CD4-positive, alpha-beta T cell treated with Interleukin-6 at 100 ng/mL for 8 hours (primary cell): ENCODE measurements around the gene ARHGAP24.

ENCODE experiments used
- DNase-seq: peaks from one replicate; pipeline ENCODE4 v3.0.0-alpha.2; 2020; ENCODE audit warnings: mixed read lengths, low spot score

ARHGAP24 gene

GRCh38 chr4:85580489-85580888 is 105.5 kb downstream of the ARHGAP24 start:
- DNase-seq = no peak

DNA sequence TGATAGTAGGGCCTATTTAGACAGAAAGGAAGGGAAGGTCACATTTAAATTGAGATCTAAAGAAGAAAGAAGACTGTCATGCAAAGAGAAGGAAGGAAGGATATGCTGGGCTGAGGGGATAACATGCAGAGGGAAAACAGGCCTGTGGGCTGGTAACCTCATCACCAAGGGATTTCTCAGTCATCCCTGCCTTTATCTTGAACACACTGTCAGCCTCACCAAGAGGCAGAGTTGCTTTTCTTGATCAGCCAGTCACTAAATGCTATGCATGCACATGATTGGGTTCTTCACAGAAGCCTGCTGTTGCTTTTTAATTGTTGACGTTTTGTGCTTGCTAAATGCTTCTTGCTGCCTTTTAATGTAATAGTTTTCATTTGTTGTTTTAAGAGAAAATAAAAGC is 113.0 kb downstream of the ARHGAP24 start:
- DNase-seq = no peak

DNA sequence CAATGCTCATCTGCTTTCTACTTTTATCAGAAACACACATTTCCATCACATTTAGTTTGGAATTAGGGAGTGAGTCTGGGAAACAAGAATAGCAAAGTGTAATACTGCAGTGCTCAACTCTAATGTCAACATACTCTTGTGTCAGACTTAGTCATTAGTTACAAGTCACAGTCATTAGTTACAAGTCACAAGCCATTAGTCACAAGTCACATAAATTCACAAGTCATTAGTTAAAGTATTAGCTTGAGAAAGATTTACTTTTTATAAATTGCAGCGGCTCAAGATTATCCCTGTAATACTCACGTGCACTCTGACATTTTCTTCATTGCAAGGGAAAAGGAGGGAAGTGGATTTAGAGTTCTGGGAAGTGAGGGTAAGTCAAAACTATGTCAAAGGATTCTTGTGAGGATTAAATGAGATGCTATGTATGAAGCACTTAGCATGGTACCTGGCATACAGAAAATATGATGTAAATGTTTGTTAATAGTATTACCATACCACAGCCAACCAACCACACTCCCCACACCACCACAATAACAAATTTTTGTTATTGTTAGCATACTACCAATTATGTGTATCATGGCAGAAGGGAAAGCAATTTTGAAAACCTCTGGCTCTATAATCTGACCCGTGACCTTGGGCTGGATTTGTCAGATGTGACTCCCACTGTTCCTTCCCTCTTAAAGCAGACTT is 116.6 kb downstream of the ARHGAP24 start:
- no peak for DNase-seq

- no peak for DNase-seq
Measured at GRCh38 chr4:85595098-85595775, 120.3 kb downstream of the ARHGAP24 start.

GRCh38 chr4:85595796-85596559 is 121.0 kb downstream of the ARHGAP24 start:
- DNase-seq = no peak

- no peak for DNase-seq
Measured at GRCh38 chr4:85598936-85599335, 124.0 kb downstream of the ARHGAP24 start.

DNA sequence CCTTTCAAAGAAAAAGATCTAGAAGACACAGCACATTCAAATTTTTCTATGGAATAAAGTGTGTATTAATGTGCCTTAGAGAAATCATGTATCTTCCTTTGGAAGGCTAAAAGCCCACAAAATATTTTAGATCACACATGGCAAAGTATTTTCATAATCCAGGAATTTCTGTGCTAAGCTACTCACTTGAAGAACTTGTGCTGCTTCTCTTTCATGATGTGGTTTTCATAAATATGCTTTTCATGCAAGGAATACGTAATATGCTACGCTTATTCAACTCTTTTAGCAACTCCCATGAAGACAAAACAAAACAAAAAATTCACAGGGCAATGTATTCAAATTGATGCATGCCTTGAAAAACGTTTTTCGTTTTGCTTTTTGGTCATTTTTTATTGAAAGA is 125.6 kb downstream of the ARHGAP24 start:
- DNase-seq = no peak

- no peak for DNase-seq
Measured at GRCh38 chr4:85603437-85604336, 128.7 kb downstream of the ARHGAP24 start.

DNA sequence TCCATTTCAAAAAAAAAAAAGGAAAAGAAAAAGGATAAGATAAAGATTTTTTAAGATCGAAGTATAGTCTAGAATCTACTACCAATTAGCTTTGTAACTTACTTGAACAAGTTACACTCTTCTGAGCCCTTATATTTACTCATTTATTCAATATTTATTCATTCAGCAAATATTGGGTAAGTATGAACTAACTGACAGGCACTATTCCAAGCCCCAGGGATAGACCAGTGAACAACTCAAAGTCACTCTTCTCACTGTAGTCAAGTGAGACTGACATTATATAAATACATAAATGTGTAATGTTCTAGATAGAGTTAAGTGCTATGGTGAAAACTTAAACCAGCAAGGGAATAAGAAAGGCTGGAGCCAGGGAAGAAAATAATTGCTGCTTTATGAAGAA is 131.6 kb downstream of the ARHGAP24 start:
- no peak for DNase-seq

DNA sequence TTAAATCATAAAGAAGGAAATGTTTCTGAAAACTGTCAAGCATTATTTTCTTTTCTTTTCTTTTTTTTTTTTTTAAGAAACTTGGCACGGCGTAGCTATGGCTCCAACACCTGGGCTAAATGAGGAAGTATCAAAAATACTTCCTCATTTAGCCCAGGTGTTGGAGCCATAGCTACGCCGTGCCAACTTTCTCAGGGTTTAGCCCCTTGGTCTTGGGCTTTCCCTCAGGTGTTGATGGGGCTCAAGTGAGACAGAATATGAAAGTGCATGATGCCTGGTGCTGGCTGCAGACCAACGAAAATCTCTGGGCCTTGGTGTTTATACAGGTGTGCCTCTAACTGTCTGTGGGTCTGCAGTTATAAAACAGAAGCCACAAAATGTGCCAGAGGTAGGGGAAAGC is 132.7 kb downstream of the ARHGAP24 start:
- no peak for DNase-seq

GRCh38 chr4:85610450-85610849 is 135.5 kb downstream of the ARHGAP24 start:
- DNase-seq = no peak

DNA sequence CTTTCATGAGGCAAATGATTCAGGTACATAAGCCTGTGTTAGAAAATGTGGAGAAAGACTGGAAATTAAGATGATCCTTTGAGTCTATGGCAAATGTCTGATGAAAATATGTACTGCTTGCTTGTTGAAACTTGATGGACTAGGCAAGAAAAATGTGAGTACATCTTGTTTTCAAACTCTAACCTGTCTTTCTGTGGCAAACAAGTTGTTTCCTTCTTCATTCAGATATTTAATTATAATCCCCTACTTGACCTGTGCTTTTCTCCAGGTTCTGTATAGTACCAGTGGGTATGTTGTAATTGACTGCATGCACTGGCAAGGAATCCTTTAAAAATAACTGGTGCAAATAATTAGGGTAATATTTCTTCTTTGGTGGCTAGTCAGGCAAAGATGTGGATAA is 136.7 kb downstream of the ARHGAP24 start:
- no peak for DNase-seq

- no peak for DNase-seq
Measured at GRCh38 chr4:85613901-85614300, 139.0 kb downstream of the ARHGAP24 start.

DNA sequence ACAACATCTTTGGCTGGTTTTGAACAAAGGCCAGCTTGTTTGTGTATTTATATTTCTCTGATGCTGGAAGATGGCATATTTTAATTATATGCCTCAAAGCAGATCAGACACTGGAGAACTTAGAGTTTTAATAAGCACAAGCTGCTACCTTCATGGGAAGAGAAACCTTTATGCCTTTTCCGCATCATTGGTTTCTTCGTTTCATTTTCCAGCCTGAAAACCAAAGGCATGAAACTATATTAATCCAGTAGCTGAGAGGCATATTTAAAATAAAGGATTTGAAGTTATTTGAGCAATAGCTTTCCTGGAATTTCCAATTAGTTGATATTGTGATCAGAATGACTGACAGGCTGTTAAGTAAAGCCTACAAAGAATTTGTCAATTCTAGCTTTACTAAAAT is 141.0 kb downstream of the ARHGAP24 start:
- DNase-seq = no peak

DNA sequence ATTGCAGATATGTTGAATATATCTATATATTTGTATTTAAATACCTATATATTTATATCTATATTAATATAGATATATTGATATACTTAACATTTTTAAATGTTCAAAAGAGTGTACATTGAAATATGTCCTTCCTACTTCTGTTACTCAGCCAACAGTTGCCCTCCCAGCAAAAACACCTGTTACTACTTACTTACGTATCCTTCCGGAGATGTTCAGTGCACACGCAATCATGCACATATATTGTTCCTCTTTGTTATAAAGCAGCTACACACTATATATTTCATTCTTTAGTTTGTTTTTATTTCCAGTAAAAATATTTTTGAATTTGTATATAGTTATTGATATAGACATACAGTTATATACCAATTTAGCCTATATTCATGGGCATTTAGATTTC is 142.3 kb downstream of the ARHGAP24 start:
- DNase-seq = no peak

GRCh38 chr4:85632981-85633380 is 158.0 kb downstream of the ARHGAP24 start:
- DNase-seq = no peak

- DNase-seq = no peak
Measured at GRCh38 chr4:85637778-85638177, 162.8 kb downstream of the ARHGAP24 start.

- DNase-seq = no peak
Measured at GRCh38 chr4:85639946-85640345, 165.0 kb downstream of the ARHGAP24 start.

DNA sequence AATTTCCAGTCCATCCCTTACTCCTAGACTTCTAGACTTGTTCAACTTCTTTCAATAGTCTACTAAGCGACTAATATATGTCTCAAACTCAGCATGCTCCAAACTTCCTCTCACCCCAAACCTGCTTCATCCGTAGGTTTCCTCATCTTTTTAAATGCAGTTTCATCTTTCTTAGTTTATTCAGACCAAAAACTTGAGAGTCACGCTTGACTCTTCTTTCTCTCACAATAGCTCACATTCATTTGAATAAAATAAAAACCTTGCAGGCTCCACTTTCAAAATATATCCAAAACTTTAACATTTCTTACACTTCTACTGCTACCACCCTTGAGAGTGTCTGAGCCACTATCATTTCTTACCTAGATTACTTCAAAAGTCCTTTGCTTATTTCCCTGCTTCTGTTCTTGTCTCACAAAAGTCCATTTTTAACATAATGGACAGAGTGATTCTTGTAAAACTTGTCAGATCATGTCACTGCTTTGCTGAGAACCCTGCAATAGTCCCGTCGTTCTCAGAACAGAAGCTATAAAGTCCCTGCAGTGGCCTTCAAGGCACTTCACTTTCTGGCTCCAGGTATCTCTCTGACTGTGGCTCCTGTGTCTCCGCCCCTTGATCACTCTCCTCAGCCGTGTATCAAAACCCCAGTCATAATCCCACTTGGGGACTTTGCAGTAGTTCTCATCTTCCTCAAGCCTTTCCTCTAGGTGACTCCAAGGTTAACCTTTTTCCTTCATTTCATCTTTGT is 167.6 kb downstream of the ARHGAP24 start:
- no peak for DNase-seq

- DNase-seq = no peak
Measured at GRCh38 chr4:85644061-85644460, 169.1 kb downstream of the ARHGAP24 start.

DNA sequence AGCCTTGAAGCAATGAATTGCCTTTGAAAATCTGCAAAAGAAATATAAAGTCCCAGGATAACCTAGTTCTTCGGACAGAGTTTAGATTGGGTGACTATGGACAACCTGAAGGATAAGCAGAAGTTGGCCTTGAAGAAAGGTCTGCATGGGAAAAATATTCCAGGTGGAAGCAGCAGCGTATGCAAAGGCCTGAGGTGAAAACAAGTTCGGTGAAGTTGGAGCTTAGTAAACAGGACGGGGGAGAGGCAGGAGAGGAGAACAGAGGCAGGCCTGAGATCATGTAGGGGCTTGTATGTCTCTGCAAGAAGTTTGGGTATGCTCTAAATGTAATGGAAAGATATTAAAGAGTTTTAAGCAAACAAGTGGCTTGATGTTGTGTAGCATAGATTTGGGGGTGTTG is 176.0 kb downstream of the ARHGAP24 start:
- DNase-seq = no peak
